ENCODE data around the gene ASCC3. TPM values are rescaled to one million over a fixed set of nuclear protein-coding genes. Genes with fewer than 3 reads are reported as not detected.
A peak's percentile ranks its signal among the peaks of the same experiment; 100 is the strongest.

ASCC3 gene
- total and polyA plus RNA-seq, 2 of the 4 experiments (the other 2 are of a cell fraction): 25.8 to 104 TPM

GRCh38 chr6:100503043-100503705, 378.0 kb downstream of the ASCC3 start:
- no TSS peak for BruUV-seq (replicated peaks)
- Histone ChIP-seq H3K9ac (ENCODE audit: low read depth, low read length) (no peak overlapping the region), H3K9me3 (ENCODE audit: control insufficient read depth, insufficient read depth, low read length) (no peaks in the 10 kb centered on the region; the same call in 1 of the 2 replicates), H2BK5ac (ENCODE audit: low read depth, low read length, poor library complexity, severe bottlenecking) (peak overlapping the region; percentile 37), H2AK9ac (replicated peaks; ENCODE audit: low read depth, low read length, poor library complexity) (no peak overlapping the region), H3K14ac (replicated peaks; ENCODE audit: low read depth, low read length) (peak overlapping the region; percentile 66), H3K4me3 (ENCODE audit: insufficient read depth, low read depth, low read length) (no peak overlapping the region), H4K20me1 (ENCODE audit: insufficient read depth, low read length) (no peaks in the 10 kb centered on the region), H2BK15ac (ENCODE audit: low read depth, low read length) (no peak overlapping the region; the same call in 2 of the 3 replicates), H2BK120ac (ENCODE audit: low read depth, low read length) (peak overlapping the region; percentile 56; the same call in 1 of the 2 replicates), H2AFZ (replicated peaks; ENCODE audit: low read length, poor library complexity) (no peak overlapping the region), H4K8ac (ENCODE audit: low read depth in 2 of 2, low read length in 2 of 2) (no peak overlapping the region), H3K18ac (ENCODE audit: low read depth, low read length) (peak overlapping the region; percentile 37; the same call in 1 of the 2 replicates), H3K56ac (ENCODE audit: extremely low read depth, insufficient read depth, low read length) (no peak overlapping the region), H3K4me2 (ENCODE audit: low read depth, low read length) (no peak overlapping the region), H3K27me3 (ENCODE audit: control insufficient read depth, insufficient read depth, low read length) (no peaks in the 10 kb centered on the region), H2BK20ac (ENCODE audit: low read depth, low read length) (peak overlapping the region; percentile 33; the same call in 1 of the 2 replicates), H2AK5ac (ENCODE audit: low read depth, low read length) (peak overlapping the region; percentile 34; the same call in 1 of the 2 replicates), H3K79me1 (ENCODE audit: low read depth in 1 of 2, low read length in 2 of 2) (peaks cover 0 to 3% of the 10 kb centered on the region in 2 experiments; a peak in 1 of 4 replicates), H3K4me1 (ENCODE audit: control insufficient read depth, insufficient read depth, low read length) (peaks cover 8% of the 10 kb centered on the region; the same call in 1 of the 2 replicates), H3K4ac (ENCODE audit: low read depth, low read length) (peak overlapping the region; percentile 25; the same call in 1 of the 2 replicates), H4K91ac (ENCODE audit: insufficient read depth, low read depth, low read length) (no peak overlapping the region), H3K27ac (ENCODE audit: insufficient read depth, low read length) (no peak overlapping the region), H4K5ac (ENCODE audit: low read depth, low read length) (no peak overlapping the region), H3K9me1 (ENCODE audit: insufficient read depth, low read length) (peaks cover 5% of the 10 kb centered on the region; the same call in 1 of the 2 replicates), H3K36me3 (ENCODE audit: control insufficient read depth, insufficient read depth, low read length) (no peaks in the 10 kb centered on the region), H3K23ac (ENCODE audit: low read depth, low read length) (peak overlapping the region; percentile 45; the same call in 1 of the 2 replicates)
- no peak for TF ChIP-seq ELK1 (IDR thresholded peaks at IDR 0.05; ENCODE audit: borderline replicate concordance, low read depth, low read length)
- TF ChIP-seq MXI1 (IDR thresholded peaks at IDR 0.05; ENCODE audit: borderline replicate concordance, low read depth, low read length): no peak
- TF ChIP-seq CTCF (conservative IDR thresholded peaks at IDR 0.05; ENCODE audit: low read depth, low read length): no peak
- TF ChIP-seq FOS (IDR thresholded peaks at IDR 0.05; ENCODE audit: low read depth, low read length): no peak
- no peak for TF ChIP-seq USF2 (IDR thresholded peaks at IDR 0.05; ENCODE audit: low read depth, low read length)
- no peak for TF ChIP-seq RFX5 (IDR thresholded peaks at IDR 0.05; ENCODE audit: low read depth, low read length)
- TF ChIP-seq RCOR1 (IDR thresholded peaks at IDR 0.05; ENCODE audit: insufficient replicate concordance, low read length): no peak
- no peak for TF ChIP-seq CEBPB (IDR thresholded peaks at IDR 0.05; ENCODE audit: low read depth, low read length)
- no peak for TF ChIP-seq BHLHE40 (IDR thresholded peaks at IDR 0.05; ENCODE audit: low read depth, low read length)
- intact Hi-C loops (cut with micrococcal nuclease): no loop called here
- dilution Hi-C loops (cut with HindIII; ENCODE audit: low sequenced_read_pairs, unreplicated experiment): no loop called here
- DNase-seq (no peak), ATAC-seq (ENCODE audit: low read depth) (no peak)
- POLR2A ChIA-PET (ENCODE audit: unreplicated experiment): no interaction called here
- CTCF ChIA-PET: interaction anchor here (0.6 kb wide), 2 partner anchors 330 to 1633 kb away, joined by 3 to 4 read pairs; no protein-coding TSS in a partner anchor
- in situ Hi-C loops (cut with MboI; ENCODE audit: low sequenced_read_pairs): no loop called here
